Thoracic aorta (tissue), 2 donors: ENCODE data around the gene PRSS22. TPM values are rescaled to one million over a fixed set of nuclear protein-coding genes. Genes with fewer than 3 reads are reported as not detected.

Experiments
- ATAC-seq: fragments of 150-250 bp; one replicate; pipeline ENCODE4 v1.8.0; 2017; ENCODE audit warnings: low read depth; ENCODE audit not compliant: insufficient number of reproducible peaks, low FRiP score
- DNase-seq: peaks from one replicate; pipeline ENCODE4 v3.0.0-alpha.2; 2020; ENCODE audit warnings: low spot score
- H3K27ac ChIP-seq, 2 donors: fragments of 200-600 bp; sonication (generic); 1 replicate in 1 of 2; 2 replicates in 1 of 2; pipeline ENCODE4 v1.5.1; 2016; ENCODE audit warnings: mild to moderate bottlenecking in 2 of 2, moderate library complexity in 2 of 2
- H3K27me3 ChIP-seq: fragments of 200-600 bp; sonication (generic); replicated peaks from 2 replicates; pipeline ENCODE4 v1.6.0; 2016; ENCODE audit warnings: mild to moderate bottlenecking; ENCODE audit not compliant: insufficient read depth
- H3K36me3 ChIP-seq: fragments of 200-600 bp; sonication (generic); one replicate; pipeline ENCODE4 v1.5.1; 2016
- H3K4me1 ChIP-seq, 2 donors: fragments of 200-600 bp; sonication (generic); 1 replicate in 1 of 2; 2 replicates in 1 of 2; pipeline versions ENCODE4 v1.5.1 to v1.6.0; 2016; ENCODE audit warnings: low read depth in 2 of 2, mild to moderate bottlenecking in 1 of 2; ENCODE audit not compliant: control insufficient read depth in 1 of 2
- H3K4me3 ChIP-seq: fragments of 200-600 bp; sonication (generic); 2 replicates; pipeline ENCODE4 v1.5.1; 2016; ENCODE audit warnings: mild to moderate bottlenecking
- H3K9me3 ChIP-seq: fragments of 200-600 bp; sonication (generic); 2 replicates; pipeline ENCODE4 v1.5.1; 2016
- CTCF ChIP-seq: fragments of 200-600 bp; sonication (generic); IDR thresholded peaks from one replicate; pipeline ENCODE4 v1.5.1; 2019; ENCODE audit warnings: antibody characterized with exemption
- total RNA-seq, 2 donors: library from RNA; depleted of rRNA; stranded (reverse); fragments of >200 nt; gene quantifications; one replicate each; pipeline versions ENCODE4 v1.1.0 to v1.2.3, GENCODE V29; 2016

The PRSS22 gene
- total RNA-seq, 2 donors from 2014 or later, result not detected

- TF ChIP-seq CTCF, result no peak
- H3K4me3 ChIP-seq, result no peak overlapping the region
- no peaks in the 10 kb centered on the region for H3K36me3 ChIP-seq
- ATAC-seq, result no peak
- H3K4me1 ChIP-seq, result no peaks in the 10 kb centered on the region
- H3K27me3 ChIP-seq, result no peaks in the 10 kb centered on the region
- no peak overlapping the region for H3K27ac ChIP-seq
- no peaks in the 10 kb centered on the region for H3K9me3 ChIP-seq
- no peak for DNase-seq
Measured at GRCh38 chr16:2848933-2849725, 8.8 kb downstream of the PRSS22 start.

- no peaks in the 10 kb centered on the region for H3K9me3 ChIP-seq
- H3K4me1 ChIP-seq, result peaks cover 0 to 4% of the 10 kb centered on the region in 2 donors
- no peak for ATAC-seq
- no peak for DNase-seq
- no peak for TF ChIP-seq CTCF
- H3K4me3 ChIP-seq, result no peak overlapping the region
- no peaks in the 10 kb centered on the region for H3K27me3 ChIP-seq
- no peaks in the 10 kb centered on the region for H3K36me3 ChIP-seq
- no peak overlapping the region for H3K27ac ChIP-seq
Measured at GRCh38 chr16:2846511-2847310, 11.3 kb downstream of the PRSS22 start.

GRCh38 chr16:2845116-2845515, 12.9 kb downstream of the PRSS22 start:
- Histone ChIP-seq H3K27ac (no peak overlapping the region), H3K27me3 (no peaks in the 10 kb centered on the region), H3K4me1 (peaks cover 0 to 4% of the 10 kb centered on the region in 2 donors), H3K9me3 (no peaks in the 10 kb centered on the region), H3K4me3 (no peak overlapping the region), H3K36me3 (no peaks in the 10 kb centered on the region)
- no peak for TF ChIP-seq CTCF
- DNase-seq (no peak), ATAC-seq (no peak)

GRCh38 chr16:2843526-2843925, 14.4 kb downstream of the PRSS22 start:
- no peak for DNase-seq

More at GRCh38 chr16:2843526-2843925, 14.4 kb downstream of the PRSS22 start:
- Histone ChIP-seq H3K4me1 (peaks cover 0 to 4% of the 10 kb centered on the region in 2 donors), H3K27ac (no peak overlapping the region), H3K27me3 (no peaks in the 10 kb centered on the region), H3K36me3 (no peaks in the 10 kb centered on the region), H3K9me3 (no peaks in the 10 kb centered on the region), H3K4me3 (no peak overlapping the region)
- TF ChIP-seq CTCF, result no peak
- no peak for ATAC-seq
